Transverse colon (tissue), 4 donors: ENCODE measurements around the gene MMP23B. TPM values are rescaled to one million over a fixed set of nuclear protein-coding genes. Genes with fewer than 3 reads are reported as not detected.

Experiments used
- DNase-seq: peaks from one replicate; pipeline ENCODE4 v3.0.0-alpha.2; 2019
- H3K27ac ChIP-seq, 4 donors: fragments of 200-600 bp; sonication (generic); 2 replicates each; pipeline ENCODE4 v1.5.1; 2016 to 2018; ENCODE audit warnings: inconsistent platforms in 4 of 4
- H3K27me3 ChIP-seq: fragments of 200-600 bp; sonication (generic); 2 replicates; pipeline ENCODE4 v1.5.1; 2017; ENCODE audit warnings: inconsistent platforms
- H3K36me3 ChIP-seq, 4 donors: fragments of 200-600 bp; sonication (generic); 2 replicates each; pipeline ENCODE4 v1.5.1; 2017 to 2019; ENCODE audit warnings: inconsistent platforms in 4 of 4
- H3K4me1 ChIP-seq, 4 donors: fragments of 200-600 bp; sonication (generic); 2 replicates each; pipeline ENCODE4 v1.5.1; 2017 to 2020; ENCODE audit warnings: inconsistent platforms in 4 of 4
- H3K4me3 ChIP-seq, 4 donors: fragments of 200-600 bp; sonication (generic); 1 replicate in 1 of 4; 2 replicates in 3 of 4; pipeline versions ENCODE4 v1.5.1 to v1.6.1; 2017 to 2019; ENCODE audit warnings: inconsistent platforms in 4 of 4
- H3K9me3 ChIP-seq, 2 donors: fragments of 200-600 bp; sonication (generic); 2 replicates each; pipeline ENCODE4 v1.5.1; 2017 to 2019; ENCODE audit warnings: inconsistent platforms in 2 of 2
- EP300 ChIP-seq: sonication (generic); formaldehyde crosslinking; IDR thresholded peaks from one replicate; pipeline ENCODE4 v1.6.1; 2017; ENCODE audit warnings: antibody characterized with exemption, low read depth
- POLR2A ChIP-seq: fragments of 450-650 bp; IDR thresholded peaks from one replicate; pipeline ENCODE4 v1.6.1; 2016; ENCODE audit warnings: antibody characterized with exemption, mild to moderate bottlenecking, moderate library complexity
- POLR2AphosphoS5 ChIP-seq, 3 donors: sonication (generic); formaldehyde crosslinking; IDR thresholded peaks; one replicate each; pipeline ENCODE4 v1.6.1; 2016; ENCODE audit warnings: antibody characterized with exemption in 3 of 3
- WGBS, 2 donors: methylation state at CpG; one replicate each; pipeline ENCODE4 v1.1.5; 2018; ENCODE audit warnings: low coverage in 1 of 2; 5-methylcytosine and 5-hydroxymethylcytosine counted together
- in situ Hi-C, 4 donors: fragments of 200-750 bp; cut with MboI; loops; one replicate each; pipeline versions ENCODE4 v1.15.0 to v1.15.1; 2017; ENCODE audit warnings: low sequenced_read_pairs in 3 of 4, low pct_ligation_motif_present in 1 of 4, low pct_unique_long_range_greater_than_20kb in 1 of 4
- intact Hi-C: fragments of 100-400 bp; cut with DNase I; formaldehyde crosslinking; loops from one replicate; pipeline ENCODE4 v1.15.1; 2023; ENCODE audit warnings: low total_unique reads
- total RNA-seq, 4 donors: library from RNA; depleted of rRNA; stranded (reverse); fragments of >200 nt; gene quantifications; one replicate each; pipeline ENCODE4 v1.1.0, GENCODE V29; 2016
- TF ChIP-seq, protein P1 (sequence below), 5 experiments: fragments of 200-600 bp in 3 of 5; fragments of 450-650 bp in 2 of 5; sonication (generic) in 3 of 5; IDR thresholded peaks; 1 replicate in 2 of 5; 2 replicates in 3 of 5; pipeline ENCODE4 v1.5.1; 2016 to 2017; ENCODE audit warnings: antibody characterized with exemption in 5 of 5, inconsistent platforms in 3 of 5, mild to moderate bottlenecking in 2 of 5, moderate library complexity in 1 of 5

The MMP23B gene
- total RNA-seq, 4 donors from 2014 or later = 4.9 to 58.9 (median 9.9) TPM

DNA sequence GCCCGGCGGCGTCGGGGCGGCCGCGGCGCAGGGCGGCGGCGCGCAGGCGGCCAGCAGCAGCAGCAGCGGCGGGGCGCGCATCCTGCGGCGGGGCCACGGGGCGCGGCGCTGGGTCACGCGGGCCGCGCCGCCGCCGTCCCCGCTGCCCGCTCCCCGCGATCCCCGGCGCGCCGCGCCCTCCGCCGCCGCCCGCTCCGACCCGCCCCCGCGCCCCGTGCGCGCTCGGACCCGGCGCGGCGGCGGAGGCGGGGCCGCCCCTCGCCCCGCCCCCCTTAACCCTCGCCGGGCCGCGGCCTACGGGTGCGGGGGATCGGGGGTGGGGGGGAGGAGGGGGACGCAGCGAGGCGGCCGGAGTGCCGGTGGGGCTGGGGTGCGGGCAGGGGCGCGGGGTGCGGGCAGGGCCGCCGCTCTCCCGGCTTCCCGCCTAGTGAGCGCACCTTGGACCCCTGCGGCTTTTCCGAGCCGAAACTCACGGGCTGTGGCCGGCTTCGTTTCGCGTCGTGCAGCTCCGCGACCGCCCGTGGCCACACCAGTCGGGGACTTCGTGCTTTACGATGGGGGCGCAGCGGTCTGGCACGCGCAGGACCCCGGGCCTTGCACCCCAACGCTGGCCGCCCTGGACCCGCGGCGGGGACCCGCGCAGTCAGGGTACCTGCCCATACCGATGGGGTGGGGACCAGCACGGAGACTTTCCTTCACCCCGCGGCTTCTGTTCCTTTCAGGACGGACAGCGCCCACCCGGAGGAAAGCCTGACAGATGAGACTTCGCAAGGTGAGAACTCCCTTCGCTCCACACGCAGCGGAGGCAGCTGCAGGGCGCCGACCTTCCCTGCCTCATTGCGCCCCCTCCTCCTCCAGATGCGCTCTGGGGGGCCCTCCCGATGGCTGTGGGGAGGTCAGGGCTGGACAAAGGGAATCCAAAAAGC is 31.8 kb upstream of the MMP23B start, which contains the start of gene FNDC10:
Gene FNDC10, minus strand, starts transcription at position 201 of the 926 bp plus-strand sequence. Its CDS starts 120 bp downstream, at position 81.
- Histone ChIP-seq H3K4me3 (peak within 1 kb of the TSS; percentile 13 to 52 (median 34)), H3K4me1 (peaks cover 5 to 15% (median 10%) of the 10 kb centered on the region in 4 donors), H3K27me3 (peaks cover 65% of the 10 kb centered on the region), H3K9me3 (no peaks in the 10 kb centered on the region), H3K36me3 (no peaks in the 10 kb centered on the region), H3K27ac (no peak within 1 kb of the TSS)
- no peak for DNase-seq
- WGBS, 2 donors = 15% methylated on average over 29 of the region's 125 CpGs; no CpG with 5 or more reads in 1 of the 2 donors
- TF ChIP-seq EP300 (no peak), POLR2AphosphoS5 (IDR thresholded peaks at IDR 0.05) (no peak), POLR2A (no peak)
- TF ChIP-seq, protein P1, sequence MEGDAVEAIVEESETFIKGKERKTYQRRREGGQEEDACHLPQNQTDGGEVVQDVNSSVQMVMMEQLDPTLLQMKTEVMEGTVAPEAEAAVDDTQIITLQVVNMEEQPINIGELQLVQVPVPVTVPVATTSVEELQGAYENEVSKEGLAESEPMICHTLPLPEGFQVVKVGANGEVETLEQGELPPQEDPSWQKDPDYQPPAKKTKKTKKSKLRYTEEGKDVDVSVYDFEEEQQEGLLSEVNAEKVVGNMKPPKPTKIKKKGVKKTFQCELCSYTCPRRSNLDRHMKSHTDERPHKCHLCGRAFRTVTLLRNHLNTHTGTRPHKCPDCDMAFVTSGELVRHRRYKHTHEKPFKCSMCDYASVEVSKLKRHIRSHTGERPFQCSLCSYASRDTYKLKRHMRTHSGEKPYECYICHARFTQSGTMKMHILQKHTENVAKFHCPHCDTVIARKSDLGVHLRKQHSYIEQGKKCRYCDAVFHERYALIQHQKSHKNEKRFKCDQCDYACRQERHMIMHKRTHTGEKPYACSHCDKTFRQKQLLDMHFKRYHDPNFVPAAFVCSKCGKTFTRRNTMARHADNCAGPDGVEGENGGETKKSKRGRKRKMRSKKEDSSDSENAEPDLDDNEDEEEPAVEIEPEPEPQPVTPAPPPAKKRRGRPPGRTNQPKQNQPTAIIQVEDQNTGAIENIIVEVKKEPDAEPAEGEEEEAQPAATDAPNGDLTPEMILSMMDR (IDR thresholded peaks at IDR 0.05) = no peak
- intact Hi-C loops = no loop called here
- in situ Hi-C loops = no loop called here

DNA sequence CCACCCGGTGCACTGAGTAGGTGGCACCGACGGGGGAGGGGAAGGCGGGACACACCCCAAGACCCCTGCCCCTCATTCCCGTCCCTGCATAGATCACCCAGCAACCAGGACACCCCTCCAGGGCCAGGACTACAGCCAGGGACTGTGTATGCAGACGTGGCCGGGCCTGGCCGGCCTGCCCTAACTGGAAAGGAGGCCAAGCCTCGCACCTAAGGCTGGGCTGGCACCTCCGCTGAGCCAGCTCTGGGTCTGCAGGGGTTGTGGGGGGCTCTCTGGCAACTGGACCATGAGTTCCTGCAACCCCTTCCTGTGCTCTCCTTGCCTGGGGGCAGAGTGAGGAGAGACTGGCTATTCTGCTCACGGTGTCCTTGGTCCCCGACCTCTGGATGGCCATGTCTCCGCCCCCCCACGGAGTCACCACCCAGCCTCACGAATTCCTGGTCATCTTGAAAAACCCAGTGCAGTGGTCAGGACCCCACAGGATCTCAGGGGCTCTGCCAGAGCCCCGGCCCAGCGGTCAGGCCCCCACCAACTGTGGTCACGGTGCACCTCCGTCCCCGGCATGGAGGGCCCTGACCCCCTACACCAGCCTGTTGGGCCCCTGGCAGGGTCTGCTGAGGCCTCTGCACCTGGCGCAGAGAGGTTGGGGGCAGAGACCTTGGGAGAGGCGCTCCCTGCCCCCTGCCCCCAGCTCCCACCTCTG is 31.0 kb upstream of the MMP23B start:
- 69% methylated on average over 17 of the region's 22 CpGs; no CpG with 5 or more reads in 1 of the 2 donors for WGBS, 2 donors
- TF ChIP-seq EP300 (no peak), POLR2AphosphoS5 (IDR thresholded peaks at IDR 0.05) (no peak), POLR2A (no peak)
- TF ChIP-seq, protein P1 (IDR thresholded peaks at IDR 0.05) = no peak
- in situ Hi-C loops = no loop called here
- intact Hi-C loops = no loop called here
- peaks cover 5 to 15% (median 10%) of the 10 kb centered on the region in 4 donors for H3K4me1 ChIP-seq
- no peaks in the 10 kb centered on the region for H3K9me3 ChIP-seq
- H3K36me3 ChIP-seq = no peaks in the 10 kb centered on the region
- H3K27me3 ChIP-seq = peaks cover 63% of the 10 kb centered on the region
- no peak overlapping the region for H3K4me3 ChIP-seq
- H3K27ac ChIP-seq = no peak overlapping the region
- DNase-seq = no peak

- peaks cover 56% of the 10 kb centered on the region for H3K27me3 ChIP-seq
Observed at GRCh38 chr1:1601564-1602303, 30.2 kb upstream of the MMP23B start.

More at GRCh38 chr1:1601564-1602303, 30.2 kb upstream of the MMP23B start:
- in situ Hi-C loops (no loop called here), intact Hi-C loops (no loop called here)
- H3K27ac ChIP-seq = no peak overlapping the region
- no peak for DNase-seq
- no peaks in the 10 kb centered on the region for H3K36me3 ChIP-seq
- WGBS, 2 donors = 88 to 100% methylated on average over 4 to 11 of the region's 15 CpGs
- H3K4me3 ChIP-seq = no peak overlapping the region
- no peak for TF ChIP-seq POLR2A
- TF ChIP-seq POLR2AphosphoS5 (IDR thresholded peaks at IDR 0.05) = no peak
- TF ChIP-seq EP300 = no peak
- TF ChIP-seq, protein P1 (IDR thresholded peaks at IDR 0.05) = no peak
- H3K9me3 ChIP-seq = no peaks in the 10 kb centered on the region
- peaks cover 5 to 15% (median 10%) of the 10 kb centered on the region in 4 donors for H3K4me1 ChIP-seq
